GM12873 (cell line): ENCODE measurements around the gene APBB1IP.

Experiments
- TF ChIP-seq, protein P1 (sequence below): IDR thresholded peaks from 2 replicates; pipeline ENCODE4 v1.5.1; 2012; ENCODE audit warnings: low read depth, mild to moderate bottlenecking, moderate library complexity, low read length, control low read depth; ENCODE audit not compliant: insufficient read depth; ENCODE audit errors: missing control alignments

Gene APBB1IP

DNA sequence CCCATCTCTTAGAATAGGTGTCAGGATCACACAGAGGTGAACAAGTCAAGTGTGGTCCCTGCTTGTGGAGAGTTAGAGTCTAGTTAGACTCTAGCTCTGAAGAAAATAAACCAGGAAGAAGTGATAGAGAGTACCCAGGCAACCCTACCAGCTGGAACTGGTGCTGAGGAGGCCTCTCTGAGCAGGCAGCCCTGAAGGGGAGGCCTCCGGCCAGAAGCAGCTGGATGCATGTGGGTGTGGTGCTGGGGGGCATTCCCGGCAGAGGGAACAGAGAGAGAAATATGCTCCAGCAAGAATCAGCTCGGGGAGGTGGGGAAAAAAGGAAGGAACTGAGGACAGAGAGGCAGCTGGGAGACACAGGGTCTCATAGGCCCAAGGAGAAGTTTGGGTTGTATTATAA lies 68.6 kb downstream of the APBB1IP start:
- TF ChIP-seq, protein P1, sequence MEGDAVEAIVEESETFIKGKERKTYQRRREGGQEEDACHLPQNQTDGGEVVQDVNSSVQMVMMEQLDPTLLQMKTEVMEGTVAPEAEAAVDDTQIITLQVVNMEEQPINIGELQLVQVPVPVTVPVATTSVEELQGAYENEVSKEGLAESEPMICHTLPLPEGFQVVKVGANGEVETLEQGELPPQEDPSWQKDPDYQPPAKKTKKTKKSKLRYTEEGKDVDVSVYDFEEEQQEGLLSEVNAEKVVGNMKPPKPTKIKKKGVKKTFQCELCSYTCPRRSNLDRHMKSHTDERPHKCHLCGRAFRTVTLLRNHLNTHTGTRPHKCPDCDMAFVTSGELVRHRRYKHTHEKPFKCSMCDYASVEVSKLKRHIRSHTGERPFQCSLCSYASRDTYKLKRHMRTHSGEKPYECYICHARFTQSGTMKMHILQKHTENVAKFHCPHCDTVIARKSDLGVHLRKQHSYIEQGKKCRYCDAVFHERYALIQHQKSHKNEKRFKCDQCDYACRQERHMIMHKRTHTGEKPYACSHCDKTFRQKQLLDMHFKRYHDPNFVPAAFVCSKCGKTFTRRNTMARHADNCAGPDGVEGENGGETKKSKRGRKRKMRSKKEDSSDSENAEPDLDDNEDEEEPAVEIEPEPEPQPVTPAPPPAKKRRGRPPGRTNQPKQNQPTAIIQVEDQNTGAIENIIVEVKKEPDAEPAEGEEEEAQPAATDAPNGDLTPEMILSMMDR: no peak

DNA sequence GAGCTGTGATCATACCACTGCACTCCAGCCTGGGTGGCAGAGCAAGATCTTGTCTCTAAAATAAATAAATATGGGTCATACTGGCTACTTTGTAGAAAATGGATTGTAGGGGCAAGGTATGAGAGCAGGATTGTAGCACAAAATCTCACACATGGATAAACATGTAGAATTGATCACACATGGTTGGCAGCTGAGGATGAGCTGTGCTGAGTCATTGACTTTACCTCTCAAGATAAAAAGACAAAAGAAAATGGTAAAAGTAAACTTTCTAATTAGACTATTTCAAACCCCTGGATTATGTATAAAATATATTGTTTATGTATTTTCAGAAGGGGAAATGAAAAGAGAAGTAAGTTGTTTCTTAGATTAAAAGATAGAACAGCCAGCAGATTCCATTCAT lies 69.3 kb downstream of the APBB1IP start:
- TF ChIP-seq, protein P1: no peak

DNA sequence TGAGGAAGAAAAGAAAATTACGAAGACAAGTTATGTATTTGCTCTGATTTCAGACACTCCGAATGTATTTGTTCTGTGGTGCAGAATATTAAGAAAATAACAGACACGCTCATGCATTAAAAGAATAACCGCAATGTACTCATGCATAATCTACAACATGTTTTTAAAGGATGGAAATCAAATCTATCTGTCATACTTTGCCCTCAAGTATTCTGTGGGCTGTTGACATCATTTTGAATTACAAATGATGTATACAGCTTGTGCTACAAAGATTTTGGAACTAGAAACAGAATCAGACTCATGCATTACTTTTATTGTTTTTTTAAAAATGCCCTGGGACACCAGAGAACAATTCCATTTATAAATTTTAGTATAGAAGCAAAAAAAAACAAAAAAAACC lies 69.9 kb downstream of the APBB1IP start:
- TF ChIP-seq, protein P1: no peak

DNA sequence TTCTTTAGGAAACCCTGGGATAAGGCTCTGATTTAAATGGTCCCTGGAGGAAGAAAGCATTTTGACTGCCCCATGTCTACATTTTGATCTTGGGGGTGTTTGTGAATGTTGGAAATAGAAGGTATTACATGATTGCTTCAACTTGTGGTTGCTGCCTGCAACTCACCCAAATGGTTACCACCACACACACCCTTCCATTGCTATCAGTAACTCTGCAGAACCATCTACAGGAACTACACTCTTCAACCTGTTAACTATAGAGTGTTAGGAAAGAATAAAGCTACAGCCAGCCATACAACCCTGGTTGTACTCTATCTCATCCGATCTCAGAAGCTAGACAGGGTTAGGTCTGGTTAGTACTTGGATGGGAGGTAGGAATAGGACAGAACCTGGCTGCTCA lies 71.2 kb downstream of the APBB1IP start:
- TF ChIP-seq, protein P1: no peak

DNA sequence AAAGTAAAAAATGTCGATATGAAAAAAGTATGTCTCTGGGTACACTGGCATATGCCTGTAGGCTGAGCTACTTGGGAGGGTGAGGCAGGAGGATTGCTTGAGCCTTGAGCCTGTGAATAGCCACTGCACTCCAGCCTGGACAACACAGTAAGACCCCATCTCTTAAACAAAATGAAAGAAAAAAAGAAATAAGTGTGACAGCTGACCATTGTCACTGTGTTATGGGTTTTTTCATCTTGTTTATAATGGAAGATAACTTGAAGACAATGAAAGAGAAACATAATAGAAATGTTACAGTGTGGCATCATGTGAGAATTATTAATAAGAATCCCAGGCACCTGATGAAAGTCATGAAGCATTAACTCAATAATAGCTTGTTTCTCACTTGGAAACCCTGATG lies 75.0 kb downstream of the APBB1IP start:
- TF ChIP-seq, protein P1: no peak

DNA sequence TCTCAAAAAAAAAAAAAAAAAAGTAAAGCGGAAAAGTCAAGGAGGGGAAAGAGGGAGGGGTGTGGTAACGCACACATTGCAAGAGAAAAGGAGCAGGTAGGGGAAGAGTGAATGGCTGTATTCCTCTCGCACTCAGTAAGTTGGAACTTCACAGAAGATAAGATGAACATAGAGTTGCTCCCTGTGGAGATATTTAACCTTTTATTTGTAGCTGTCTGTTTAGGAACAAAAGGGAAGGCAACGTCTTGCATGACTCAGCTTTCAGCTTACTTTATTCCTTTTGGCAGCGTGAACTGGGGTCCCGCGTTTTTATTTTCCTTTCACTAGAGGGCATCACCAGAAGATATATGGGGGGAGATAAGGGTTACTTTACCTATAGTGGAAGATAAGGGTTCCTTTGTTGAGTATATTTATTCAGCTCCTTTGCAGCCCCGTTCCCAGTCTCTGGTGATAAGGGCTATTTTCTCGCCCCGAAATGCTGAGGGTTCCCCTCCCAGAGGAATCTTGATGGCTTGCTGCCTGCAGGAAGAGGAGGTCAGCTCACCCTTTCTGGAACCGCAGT lies 78.5 kb downstream of the APBB1IP start:
- TF ChIP-seq, protein P1: no peak

DNA sequence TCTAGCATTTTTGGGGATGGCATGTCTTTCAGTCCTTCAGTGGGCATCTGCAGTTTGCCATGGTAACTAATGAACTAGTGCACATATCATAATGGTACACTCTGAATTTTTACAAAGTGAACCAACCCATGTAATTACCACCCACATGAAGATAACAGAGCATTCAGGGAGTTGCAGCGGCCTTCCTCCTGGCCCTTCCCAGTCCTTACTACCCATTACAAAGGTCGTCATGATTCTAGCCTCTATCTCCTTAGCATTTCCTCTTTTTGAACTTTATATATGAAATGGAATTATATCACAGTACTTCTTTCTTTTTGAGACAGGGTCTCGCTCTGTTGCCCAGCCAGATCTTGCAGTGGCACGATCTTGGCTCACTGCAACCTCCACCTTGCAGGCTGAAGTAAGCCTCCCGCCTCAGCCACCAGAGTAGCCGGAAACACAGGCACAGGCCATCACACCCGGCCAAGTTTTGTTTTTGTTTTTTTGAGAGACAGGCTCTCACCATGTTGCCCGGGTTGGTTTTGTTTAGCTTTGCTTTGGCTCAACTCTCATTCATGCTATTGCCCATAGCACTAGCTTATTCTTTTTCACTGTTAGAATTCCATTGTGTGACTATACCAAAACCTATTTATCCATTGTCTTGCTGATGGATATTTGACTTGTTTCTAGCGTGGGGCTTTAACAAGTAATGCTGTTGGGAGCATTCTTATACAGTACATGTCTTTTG lies 79.2 kb downstream of the APBB1IP start:
- TF ChIP-seq, protein P1: no peak
